Stimulated activated naive B cell treated with anti-CD40 and anti-IgM and Interleukin-4, amounts not matched to agents 10 μg/mL and 1 μg/mL and 100 μg/mL, for 72 hours (primary cell): ENCODE measurements around the gene MSI2.
A peak's percentile ranks its signal among the peaks of the same experiment; 100 is the strongest.

Experiments used
- ATAC-seq, 2 donors: fragments of 150-1000 bp; cut with Tn5 transposase; replicated peaks; 2 replicates each; pipeline ENCODE4 v1.10.0; 2021; ENCODE audit warnings: moderate library complexity in 1 of 2
- DNase-seq: peaks from one replicate; pipeline ENCODE4 v3.0.0; 2021
- H3K27ac Mint-ChIP-seq: one replicate; pipeline ENCODE4 v1.8.0; 2022; ENCODE audit warnings: mild to moderate bottlenecking, mixed read lengths
- H3K27me3 Mint-ChIP-seq, 2 donors: one replicate each; pipeline ENCODE4 v1.8.0; 2022; ENCODE audit warnings: mixed read lengths in 2 of 2
- H3K36me3 Mint-ChIP-seq, 2 donors: one replicate each; pipeline ENCODE4 v1.8.0; 2022; ENCODE audit warnings: mixed read lengths in 2 of 2, mild to moderate bottlenecking in 1 of 2
- H3K4me1 Mint-ChIP-seq, 2 donors: one replicate each; pipeline ENCODE4 v1.8.0; 2022; ENCODE audit warnings: mixed read lengths in 2 of 2, mild to moderate bottlenecking in 1 of 2
- H3K4me3 Mint-ChIP-seq, 2 donors: one replicate each; pipeline ENCODE4 v1.8.0; 2022; ENCODE audit warnings: mild to moderate bottlenecking in 2 of 2, mixed read lengths in 2 of 2, moderate library complexity in 1 of 2
- H3K9me3 Mint-ChIP-seq, 2 donors: one replicate each; pipeline ENCODE4 v1.8.0; 2022; ENCODE audit warnings: mixed read lengths in 2 of 2, mild to moderate bottlenecking in 1 of 2

The MSI2 gene

GRCh38 chr17:57670769-57671569, 414.6 kb downstream of the MSI2 start:
- DNase-seq (no peak), ATAC-seq (no peak)
- H3K9me3 Mint-ChIP-seq, result no peaks in the 10 kb centered on the region
- H3K4me1 Mint-ChIP-seq, result peaks cover 15 to 25% of the 10 kb centered on the region in 2 donors
- no peak overlapping the region for H3K4me3 Mint-ChIP-seq
- no peaks in the 10 kb centered on the region for H3K27me3 Mint-ChIP-seq
- H3K36me3 Mint-ChIP-seq, result peaks cover 15 to 37% of the 10 kb centered on the region in 2 donors
- peak overlapping the region; percentile 37 for H3K27ac Mint-ChIP-seq

GRCh38 chr17:57671667-57672632, 415.6 kb downstream of the MSI2 start:
- Mint-ChIP-seq H3K9me3 (no peaks in the 10 kb centered on the region), H3K4me1 (peaks cover 8 to 17% of the 10 kb centered on the region in 2 donors), H3K36me3 (peaks cover 19 to 47% of the 10 kb centered on the region in 2 donors), H3K4me3 (no peak overlapping the region), H3K27ac (no peak overlapping the region), H3K27me3 (no peaks in the 10 kb centered on the region)
- peak; percentile 50 for DNase-seq
- ATAC-seq, result peak; percentile 96 to 98

- Mint-ChIP-seq H3K27me3 (no peaks in the 10 kb centered on the region), H3K9me3 (no peaks in the 10 kb centered on the region), H3K4me3 (no peak overlapping the region), H3K27ac (peak overlapping the region; percentile 62), H3K36me3 (peaks cover 21 to 51% of the 10 kb centered on the region in 2 donors), H3K4me1 (peaks cover 6 to 17% of the 10 kb centered on the region in 2 donors)
- ATAC-seq, result no peak
- no peak for DNase-seq
These were observed 416.6 kb downstream of the MSI2 start for GRCh38 chr17:57672971-57673370.

- Mint-ChIP-seq H3K9me3 (no peaks in the 10 kb centered on the region), H3K36me3 (peaks cover 23 to 54% of the 10 kb centered on the region in 2 donors), H3K27me3 (no peaks in the 10 kb centered on the region), H3K4me3 (no peak overlapping the region), H3K4me1 (peaks cover 6 to 17% of the 10 kb centered on the region in 2 donors), H3K27ac (no peak overlapping the region)
- ATAC-seq (no peak), DNase-seq (no peak)
These were observed 418.6 kb downstream of the MSI2 start for GRCh38 chr17:57674894-57675293.

GRCh38 chr17:57675427-57676387, 419.4 kb downstream of the MSI2 start:
- DNase-seq (no peak), ATAC-seq (no peak)
- no peak overlapping the region for H3K4me3 Mint-ChIP-seq
- H3K27ac Mint-ChIP-seq, result peak overlapping the region; percentile 20
- peaks cover 6 to 16% of the 10 kb centered on the region in 2 donors for H3K4me1 Mint-ChIP-seq
- H3K9me3 Mint-ChIP-seq, result no peaks in the 10 kb centered on the region
- H3K36me3 Mint-ChIP-seq, result peaks cover 21 to 59% of the 10 kb centered on the region in 2 donors
- no peaks in the 10 kb centered on the region for H3K27me3 Mint-ChIP-seq

- H3K27me3 Mint-ChIP-seq, result no peaks in the 10 kb centered on the region
These were observed 420.2 kb downstream of the MSI2 start for GRCh38 chr17:57676543-57676942.

GRCh38 chr17:57677301-57677700, 421.0 kb downstream of the MSI2 start:
- Mint-ChIP-seq H3K27me3 (no peaks in the 10 kb centered on the region), H3K27ac (no peak overlapping the region), H3K9me3 (no peaks in the 10 kb centered on the region), H3K36me3 (peaks cover 22 to 52% of the 10 kb centered on the region in 2 donors), H3K4me1 (peaks cover 0 to 1% of the 10 kb centered on the region in 2 donors), H3K4me3 (no peak overlapping the region)
- ATAC-seq (no peak), DNase-seq (no peak)

More at GRCh38 chr17:57676543-57676942, 420.2 kb downstream of the MSI2 start:
- ATAC-seq (no peak), DNase-seq (no peak)
- H3K9me3 Mint-ChIP-seq, result no peaks in the 10 kb centered on the region
- H3K4me3 Mint-ChIP-seq, result no peak overlapping the region
- peaks cover 21 to 53% of the 10 kb centered on the region in 2 donors for H3K36me3 Mint-ChIP-seq
- H3K27ac Mint-ChIP-seq, result no peak overlapping the region
- H3K4me1 Mint-ChIP-seq, result peaks cover 5 to 9% of the 10 kb centered on the region in 2 donors

- Mint-ChIP-seq H3K27ac (no peak overlapping the region), H3K27me3 (no peaks in the 10 kb centered on the region), H3K4me3 (no peak overlapping the region), H3K4me1 (no peaks in the 10 kb centered on the region), H3K36me3 (peaks cover 23 to 52% of the 10 kb centered on the region in 2 donors), H3K9me3 (no peaks in the 10 kb centered on the region)
- DNase-seq, result no peak
- no peak for ATAC-seq
These were observed 421.5 kb downstream of the MSI2 start for GRCh38 chr17:57677858-57678257.

- Mint-ChIP-seq H3K9me3 (no peaks in the 10 kb centered on the region), H3K4me1 (no peaks in the 10 kb centered on the region), H3K4me3 (no peak overlapping the region), H3K27ac (no peak overlapping the region), H3K36me3 (peaks cover 21 to 53% of the 10 kb centered on the region in 2 donors), H3K27me3 (no peaks in the 10 kb centered on the region)
- no peak for DNase-seq
- ATAC-seq, result no peak
These were observed 422.1 kb downstream of the MSI2 start for GRCh38 chr17:57678393-57678792.

- ATAC-seq, result no peak
- H3K27me3 Mint-ChIP-seq, result no peaks in the 10 kb centered on the region
- DNase-seq, result no peak
- H3K4me3 Mint-ChIP-seq, result no peak overlapping the region
- H3K36me3 Mint-ChIP-seq, result peaks cover 21 to 56% of the 10 kb centered on the region in 2 donors
- H3K27ac Mint-ChIP-seq, result no peak overlapping the region
- H3K4me1 Mint-ChIP-seq, result no peaks in the 10 kb centered on the region
- H3K9me3 Mint-ChIP-seq, result no peaks in the 10 kb centered on the region
These were observed 423.0 kb downstream of the MSI2 start for GRCh38 chr17:57679356-57679755.

- Mint-ChIP-seq H3K36me3 (peaks cover 24 to 58% of the 10 kb centered on the region in 2 donors), H3K27me3 (no peaks in the 10 kb centered on the region), H3K9me3 (no peaks in the 10 kb centered on the region), H3K4me1 (peaks cover 0 to 2% of the 10 kb centered on the region in 2 donors), H3K27ac (no peak overlapping the region), H3K4me3 (no peak overlapping the region)
- DNase-seq (no peak), ATAC-seq (no peak)
These were observed 423.8 kb downstream of the MSI2 start for GRCh38 chr17:57679906-57680695.

GRCh38 chr17:57682701-57683100, 426.4 kb downstream of the MSI2 start:
- Mint-ChIP-seq H3K4me3 (no peak overlapping the region), H3K27ac (no peak overlapping the region), H3K4me1 (peaks cover 0 to 2% of the 10 kb centered on the region in 2 donors), H3K9me3 (no peaks in the 10 kb centered on the region), H3K27me3 (no peaks in the 10 kb centered on the region), H3K36me3 (peaks cover 12 to 40% of the 10 kb centered on the region in 2 donors)
- ATAC-seq, result no peak
- DNase-seq, result no peak
